Breast epithelium (tissue), 3 donors: ENCODE measurements around the gene LSM12.

Experiments used
- CTCF ChIP-seq, 3 donors: fragments of 450-650 bp; IDR thresholded peaks; one replicate each; pipeline ENCODE4 v1.5.1; 2016 to 2017; ENCODE audit warnings: antibody characterized with exemption in 3 of 3, mild to moderate bottlenecking in 3 of 3, moderate library complexity in 3 of 3
- POLR2AphosphoS5 ChIP-seq, 3 donors: sonication (generic); formaldehyde crosslinking; IDR thresholded peaks; one replicate each; pipeline ENCODE4 v1.6.1; 2017; ENCODE audit warnings: antibody characterized with exemption in 3 of 3

GRCh38 chr17:44113868-44114840, 47.7 kb upstream of the LSM12 start:
- no peak for TF ChIP-seq CTCF (IDR thresholded peaks at IDR 0.05)
- no peak for TF ChIP-seq POLR2AphosphoS5 (IDR thresholded peaks at IDR 0.05)
